ENCODE measurements around the gene SLC25A26. TPM values are rescaled to one million over a fixed set of nuclear protein-coding genes. Genes with fewer than 3 reads are reported as not detected.

Gene SLC25A26
- total RNA-seq, 2 donors from 2014 or later = 20.7 to 22.8 TPM

DNA sequence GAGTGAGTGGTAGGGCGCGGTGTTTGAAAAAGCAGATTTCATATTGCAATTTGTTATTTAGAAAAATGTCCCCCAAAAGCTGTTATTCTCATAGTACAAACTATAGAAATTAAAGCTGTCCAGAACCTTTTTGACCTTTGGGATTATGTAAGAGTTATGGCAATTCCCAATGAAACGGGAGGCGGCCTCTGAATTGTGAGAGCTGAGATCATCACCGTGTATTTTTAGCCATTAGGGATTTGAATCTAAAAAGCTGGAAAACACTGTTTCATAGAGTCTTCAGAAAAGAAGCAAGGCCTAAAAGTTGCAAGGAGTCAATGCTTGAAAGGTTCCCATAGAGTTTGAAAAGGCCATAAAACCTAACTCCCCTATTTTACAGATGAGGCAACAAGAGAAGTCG lies 38.6 kb upstream of the SLC25A26 start:
- Histone ChIP-seq H3K27me3 (ENCODE audit: control insufficient read depth, insufficient read depth, low read length, poor library complexity, severe bottlenecking) (no peaks in the 10 kb centered on the region), H3K4me3 (ENCODE audit: low read length) (no peak overlapping the region), H3K9ac (ENCODE audit: extremely low read depth, low read length, poor library complexity, severe bottlenecking) (no peak overlapping the region), H3K4me1 (ENCODE audit: control insufficient read depth, insufficient read depth, low read length) (no peaks in the 10 kb centered on the region), H3K27ac (ENCODE audit: low read depth, low read length) (no peak overlapping the region), H3K9me3 (ENCODE audit: control insufficient read depth, low read length) (no peaks in the 10 kb centered on the region), H3K36me3 (ENCODE audit: control insufficient read depth, insufficient read depth, low read length) (no peaks in the 10 kb centered on the region)
- TF ChIP-seq CTCF (conservative IDR thresholded peaks at IDR 0.05) = no peak
- Mint-ChIP-seq H3K27ac (no peak overlapping the region), H3K27me3 (ENCODE audit: insufficient read depth) (no peaks in the 10 kb centered on the region), H3K4me1 (no peaks in the 10 kb centered on the region), H3K36me3 (ENCODE audit: low read depth) (no peaks in the 10 kb centered on the region), H3K4me3 (no peak overlapping the region), H3K9me3 (no peaks in the 10 kb centered on the region)
- no peak for DNase-seq
- 89 to 100% methylated on average over 3 to 6 of the region's 6 CpGs for WGBS, 2 experiments (ENCODE audit: insufficient coverage in 1 of 2, insufficient read length in 1 of 2)

DNA sequence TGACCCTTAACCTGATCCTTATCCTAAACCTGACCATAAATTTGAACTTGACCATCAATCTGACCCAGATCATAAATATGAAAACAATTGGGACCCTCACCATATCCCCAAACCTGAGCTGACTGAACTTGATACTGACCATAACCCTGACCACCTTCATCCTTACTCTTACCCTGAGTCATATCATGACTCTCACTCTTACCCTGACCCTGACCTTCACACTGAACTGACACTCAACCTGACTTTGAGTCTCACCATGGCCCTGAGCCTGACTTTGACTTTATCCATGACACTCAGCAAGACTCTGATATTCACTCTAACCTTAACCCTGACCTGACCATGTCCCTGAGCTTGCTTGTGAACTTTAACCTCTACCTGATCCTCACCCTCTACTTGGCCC lies 34.3 kb upstream of the SLC25A26 start:
- no peak for TF ChIP-seq CTCF (conservative IDR thresholded peaks at IDR 0.05)
- H3K36me3 ChIP-seq (ENCODE audit: control insufficient read depth, insufficient read depth, low read length) = no peaks in the 10 kb centered on the region
- Mint-ChIP-seq H3K27ac (no peak overlapping the region), H3K27me3 (ENCODE audit: insufficient read depth) (no peaks in the 10 kb centered on the region), H3K36me3 (ENCODE audit: low read depth) (no peaks in the 10 kb centered on the region), H3K4me1 (no peaks in the 10 kb centered on the region), H3K4me3 (no peak overlapping the region), H3K9me3 (no peaks in the 10 kb centered on the region)
- no peak overlapping the region for H3K9ac ChIP-seq (ENCODE audit: extremely low read depth, low read length, poor library complexity, severe bottlenecking)
- H3K9me3 ChIP-seq (ENCODE audit: control insufficient read depth, low read length) = no peaks in the 10 kb centered on the region
- H3K27ac ChIP-seq (ENCODE audit: low read depth, low read length) = no peak overlapping the region
- DNase-seq = peak; percentile 10
- no peaks in the 10 kb centered on the region for H3K27me3 ChIP-seq (ENCODE audit: control insufficient read depth, insufficient read depth, low read length, poor library complexity, severe bottlenecking)
- no peaks in the 10 kb centered on the region for H3K4me1 ChIP-seq (ENCODE audit: control insufficient read depth, insufficient read depth, low read length)
- no peak overlapping the region for H3K4me3 ChIP-seq (ENCODE audit: low read length)

DNA sequence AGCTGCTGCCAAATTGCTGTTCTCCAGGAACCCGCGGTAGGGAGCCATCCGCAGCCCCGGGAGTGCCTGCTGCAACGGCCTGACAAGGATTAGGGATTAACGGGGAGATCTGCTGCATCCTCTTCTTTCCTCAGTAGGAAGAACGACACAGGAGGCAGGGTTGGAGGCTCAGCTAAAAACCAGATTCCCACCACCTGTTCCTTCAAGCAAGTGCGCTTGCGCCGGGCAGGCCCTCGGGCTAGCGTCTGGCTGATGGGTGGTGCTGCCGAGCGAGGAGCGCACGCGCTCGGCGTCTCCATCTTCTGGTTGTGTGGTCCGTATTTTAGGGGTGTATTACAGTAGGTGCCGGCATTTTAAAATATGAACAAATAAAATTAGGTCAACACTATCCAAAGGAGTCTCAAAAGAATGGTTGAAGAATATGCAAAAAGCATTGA lies 25.4 kb upstream of the SLC25A26 start:
- no peaks in the 10 kb centered on the region for H3K36me3 ChIP-seq (ENCODE audit: control insufficient read depth, insufficient read depth, low read length)
- TF ChIP-seq CTCF (conservative IDR thresholded peaks at IDR 0.05) = peak; percentile 52
- H3K27ac Mint-ChIP-seq = no peak overlapping the region
- no peaks in the 10 kb centered on the region for H3K9me3 Mint-ChIP-seq
- peak overlapping the region; percentile 61 for H3K4me3 ChIP-seq (ENCODE audit: low read length)
- no peaks in the 10 kb centered on the region for H3K4me1 ChIP-seq (ENCODE audit: control insufficient read depth, insufficient read depth, low read length)
- peak; percentile 93 for DNase-seq
- H3K9ac ChIP-seq (ENCODE audit: extremely low read depth, low read length, poor library complexity, severe bottlenecking) = no peak overlapping the region
- peaks cover 11% of the 10 kb centered on the region for H3K27me3 Mint-ChIP-seq (ENCODE audit: insufficient read depth)
- H3K4me3 Mint-ChIP-seq = peak overlapping the region; percentile 40
- H3K36me3 Mint-ChIP-seq (ENCODE audit: low read depth) = no peaks in the 10 kb centered on the region
- H3K9me3 ChIP-seq (ENCODE audit: control insufficient read depth, low read length) = no peaks in the 10 kb centered on the region
- 44 to 50% methylated on average over 9 to 19 of the region's 21 CpGs for WGBS, 2 experiments (ENCODE audit: insufficient coverage in 1 of 2, insufficient read length in 1 of 2)
- H3K27me3 ChIP-seq (ENCODE audit: control insufficient read depth, insufficient read depth, low read length, poor library complexity, severe bottlenecking) = no peaks in the 10 kb centered on the region
- peaks cover 4% of the 10 kb centered on the region for H3K4me1 Mint-ChIP-seq
- H3K27ac ChIP-seq (ENCODE audit: low read depth, low read length) = no peak overlapping the region

All from endodermal cell (in vitro differentiated cells).